Measurements from ENCODE around the gene HOXA5. TPM values are rescaled to one million over a fixed set of nuclear protein-coding genes. Genes with fewer than 3 reads are reported as not detected.

Gene HOXA5
- total and polyA plus RNA-seq, 9 donors = 7.1 to 16.6 (median 9.4) TPM

- peak overlapping the region; percentile 94 for H3K27ac ChIP-seq (ENCODE audit: low read length)
- H3K36me3 ChIP-seq (ENCODE audit: control insufficient read depth, insufficient read depth, low read length) = peaks cover 35% of the 10 kb centered on the region
- peaks cover 47% of the 10 kb centered on the region for H3K27me3 ChIP-seq (ENCODE audit: control insufficient read depth, insufficient read depth, low read length)
- peaks cover 72% of the 10 kb centered on the region for H3K4me1 ChIP-seq (ENCODE audit: control insufficient read depth, insufficient read depth, low read length)
- no peaks in the 10 kb centered on the region for H3K9me3 ChIP-seq (replicated peaks; ENCODE audit: control insufficient read depth, low read depth, low read length)
- DNase-seq = peak; percentile 48
- peak overlapping the region; percentile 79 for H3K4me3 ChIP-seq (ENCODE audit: low read length)
- WGBS (ENCODE audit: insufficient coverage) = 78% methylated on average over 4 of the region's 5 CpGs
Observed at GRCh38 chr7:27146491-27147198, 3.2 kb upstream of the HOXA5 start.

GRCh38 chr7:27145914-27146412 is 2.5 kb upstream of the HOXA5 start:
- Histone ChIP-seq H3K9me3 (replicated peaks; ENCODE audit: control insufficient read depth, low read depth, low read length) (no peaks in the 10 kb centered on the region), H3K4me3 (ENCODE audit: low read length) (no peak overlapping the region), H3K4me1 (ENCODE audit: control insufficient read depth, insufficient read depth, low read length) (peaks cover 65% of the 10 kb centered on the region), H3K36me3 (ENCODE audit: control insufficient read depth, insufficient read depth, low read length) (peaks cover 37% of the 10 kb centered on the region), H3K27me3 (ENCODE audit: control insufficient read depth, insufficient read depth, low read length) (peaks cover 40% of the 10 kb centered on the region), H3K27ac (ENCODE audit: low read length) (peak overlapping the region; percentile 94)
- 60% methylated on average over 1 of the region's 11 CpGs for WGBS (ENCODE audit: insufficient coverage)
- no peak for DNase-seq

- peaks cover 40% of the 10 kb centered on the region for H3K36me3 ChIP-seq (ENCODE audit: control insufficient read depth, insufficient read depth, low read length)
- H3K9me3 ChIP-seq (replicated peaks; ENCODE audit: control insufficient read depth, low read depth, low read length) = no peaks in the 10 kb centered on the region
- no peak overlapping the region for H3K4me3 ChIP-seq (ENCODE audit: low read length)
- no peak for DNase-seq
- peak overlapping the region; percentile 59 for H3K27ac ChIP-seq (ENCODE audit: low read length)
- peaks cover 37% of the 10 kb centered on the region for H3K27me3 ChIP-seq (ENCODE audit: control insufficient read depth, insufficient read depth, low read length)
- 71% methylated on average over 42 of the region's 47 CpGs for WGBS (ENCODE audit: insufficient coverage)
- peaks cover 66% of the 10 kb centered on the region for H3K4me1 ChIP-seq (ENCODE audit: control insufficient read depth, insufficient read depth, low read length)
Observed at GRCh38 chr7:27145165-27145913, 1.9 kb upstream of the HOXA5 start.

- Histone ChIP-seq H3K4me3 (ENCODE audit: low read length) (peak overlapping the region; percentile 5), H3K36me3 (ENCODE audit: control insufficient read depth, insufficient read depth, low read length) (peaks cover 40% of the 10 kb centered on the region), H3K27ac (ENCODE audit: low read length) (peak overlapping the region; percentile 59), H3K27me3 (ENCODE audit: control insufficient read depth, insufficient read depth, low read length) (peaks cover 37% of the 10 kb centered on the region), H3K4me1 (ENCODE audit: control insufficient read depth, insufficient read depth, low read length) (peaks cover 62% of the 10 kb centered on the region), H3K9me3 (replicated peaks; ENCODE audit: control insufficient read depth, low read depth, low read length) (no peaks in the 10 kb centered on the region)
- WGBS (ENCODE audit: insufficient coverage) = 44% methylated on average over 31 of the region's 31 CpGs
- DNase-seq = no peak
Observed at GRCh38 chr7:27144781-27145164, 1.3 kb upstream of the HOXA5 start.

- no peak for DNase-seq
- Histone ChIP-seq H3K4me3 (ENCODE audit: low read length) (peak overlapping the region; percentile 21), H3K27me3 (ENCODE audit: control insufficient read depth, insufficient read depth, low read length) (peaks cover 37% of the 10 kb centered on the region), H3K36me3 (ENCODE audit: control insufficient read depth, insufficient read depth, low read length) (peaks cover 40% of the 10 kb centered on the region), H3K9me3 (replicated peaks; ENCODE audit: control insufficient read depth, low read depth, low read length) (no peaks in the 10 kb centered on the region), H3K27ac (ENCODE audit: low read length) (peak overlapping the region; percentile 59), H3K4me1 (ENCODE audit: control insufficient read depth, insufficient read depth, low read length) (peaks cover 60% of the 10 kb centered on the region)
- 69% methylated on average over 21 of the region's 40 CpGs for WGBS (ENCODE audit: insufficient coverage)
Observed at GRCh38 chr7:27143950-27144780, 684 bp upstream of the HOXA5 start.

- H3K27ac ChIP-seq (ENCODE audit: low read length) = peak overlapping the region; percentile 84
- no peak for DNase-seq
- H3K4me3 ChIP-seq (ENCODE audit: low read length) = peak overlapping the region; percentile 54
- peaks cover 32% of the 10 kb centered on the region for H3K27me3 ChIP-seq (ENCODE audit: control insufficient read depth, insufficient read depth, low read length)
- H3K9me3 ChIP-seq (replicated peaks; ENCODE audit: control insufficient read depth, low read depth, low read length) = no peaks in the 10 kb centered on the region
- WGBS (ENCODE audit: insufficient coverage) = 67% methylated on average over 20 of the region's 29 CpGs
- H3K36me3 ChIP-seq (ENCODE audit: control insufficient read depth, insufficient read depth, low read length) = peaks cover 40% of the 10 kb centered on the region
- H3K4me1 ChIP-seq (ENCODE audit: control insufficient read depth, insufficient read depth, low read length) = peaks cover 52% of the 10 kb centered on the region
Observed at GRCh38 chr7:27142580-27143022, 880 bp downstream of the HOXA5 start.

GRCh38 chr7:27141923-27142579 is 1.4 kb downstream of the HOXA5 start:
- DNase-seq = no peak
- H3K27me3 ChIP-seq (ENCODE audit: control insufficient read depth, insufficient read depth, low read length) = peaks cover 27% of the 10 kb centered on the region

GRCh38 chr7:27141137-27141922 is 2.2 kb downstream of the HOXA5 start:
- peaks cover 25% of the 10 kb centered on the region for H3K27me3 ChIP-seq (ENCODE audit: control insufficient read depth, insufficient read depth, low read length)
- 79% methylated on average over 9 of the region's 18 CpGs for WGBS (ENCODE audit: insufficient coverage)

More at GRCh38 chr7:27141923-27142579, 1.4 kb downstream of the HOXA5 start:
- peaks cover 47% of the 10 kb centered on the region for H3K4me1 ChIP-seq (ENCODE audit: control insufficient read depth, insufficient read depth, low read length)
- peak overlapping the region; percentile 84 for H3K27ac ChIP-seq (ENCODE audit: low read length)
- 67% methylated on average over 28 of the region's 30 CpGs for WGBS (ENCODE audit: insufficient coverage)
- peaks cover 40% of the 10 kb centered on the region for H3K36me3 ChIP-seq (ENCODE audit: control insufficient read depth, insufficient read depth, low read length)
- no peaks in the 10 kb centered on the region for H3K9me3 ChIP-seq (replicated peaks; ENCODE audit: control insufficient read depth, low read depth, low read length)
- peak overlapping the region; percentile 54 for H3K4me3 ChIP-seq (ENCODE audit: low read length)

More at GRCh38 chr7:27141137-27141922, 2.2 kb downstream of the HOXA5 start:
- peaks cover 47% of the 10 kb centered on the region for H3K4me1 ChIP-seq (ENCODE audit: control insufficient read depth, insufficient read depth, low read length)
- peaks cover 35% of the 10 kb centered on the region for H3K36me3 ChIP-seq (ENCODE audit: control insufficient read depth, insufficient read depth, low read length)
- H3K27ac ChIP-seq (ENCODE audit: low read length) = peak overlapping the region; percentile 84
- H3K9me3 ChIP-seq (replicated peaks; ENCODE audit: control insufficient read depth, low read depth, low read length) = no peaks in the 10 kb centered on the region
- peak overlapping the region; percentile 54 for H3K4me3 ChIP-seq (ENCODE audit: low read length)
- no peak for DNase-seq

Measured in muscle of leg (tissue), 11 donors.